Immature natural killer cell (primary cell): ENCODE results near the gene SLC2A1. TPM values are rescaled to one million over a fixed set of nuclear protein-coding genes. Genes with fewer than 3 reads are reported as not detected.

Experiments
- DNase-seq, 3 donors: peaks; one replicate each; pipeline ENCODE4 v3.0.0; 2022; ENCODE audit warnings: mixed read lengths in 1 of 3
- H3K27ac Mint-ChIP-seq, 6 donors: one replicate each; pipeline ENCODE4 v1.8.0; 2020; ENCODE audit warnings: mixed read lengths in 6 of 6, mild to moderate bottlenecking in 5 of 6, inconsistent platforms in 4 of 6, moderate library complexity in 3 of 6
- H3K27me3 Mint-ChIP-seq, 3 donors: one replicate each; pipeline ENCODE4 v1.8.0; 2020 to 2021; ENCODE audit warnings: low read depth in 3 of 3, mild to moderate bottlenecking in 3 of 3, mixed read lengths in 3 of 3, moderate library complexity in 3 of 3, inconsistent platforms in 1 of 3
- H3K36me3 Mint-ChIP-seq, 3 donors: one replicate each; pipeline ENCODE4 v1.8.0; 2020; ENCODE audit warnings: mixed read lengths in 3 of 3, inconsistent platforms in 2 of 3, mild to moderate bottlenecking in 2 of 3
- H3K4me1 Mint-ChIP-seq, 2 donors: one replicate each; pipeline ENCODE4 v1.8.0; 2020; ENCODE audit warnings: inconsistent platforms in 2 of 2, mild to moderate bottlenecking in 2 of 2, mixed read lengths in 2 of 2, moderate library complexity in 1 of 2
- H3K4me3 Mint-ChIP-seq, 5 donors: one replicate each; pipeline ENCODE4 v1.8.0; 2020; ENCODE audit warnings: mild to moderate bottlenecking in 5 of 5, mixed read lengths in 5 of 5, inconsistent platforms in 3 of 5, moderate library complexity in 3 of 5
- H3K9me3 Mint-ChIP-seq, 6 donors: one replicate each; pipeline ENCODE4 v1.8.0; 2020; ENCODE audit warnings: mild to moderate bottlenecking in 6 of 6, mixed read lengths in 6 of 6, inconsistent platforms in 4 of 6, moderate library complexity in 3 of 6
- polyA plus RNA-seq, 3 donors: library from polyadenylated mRNA; unstranded; fragments of 300-500 nt; fragmentation: Illumina TruSeq; gene quantifications; one replicate each; pipeline ENCODE4 v1.2.3, GENCODE V29; 2021

The SLC2A1 gene
- polyA plus RNA-seq, 3 donors from 2014 or later, result 39.1 to 55.0 (median 42.4) TPM

- Mint-ChIP-seq H3K9me3 (peaks cover 0 to 2% (median 0%) of the 10 kb centered on the region in 6 donors), H3K27ac (peak overlapping the region; percentile 94 to 99 (median 98)), H3K4me1 (peaks cover 97 to 100% of the 10 kb centered on the region in 2 donors), H3K36me3 (peaks cover 21 to 45% (median 27%) of the 10 kb centered on the region in 3 donors), H3K4me3 (peak overlapping the region; percentile 66 to 87 (median 80)), H3K27me3 (peaks cover 2 to 23% (median 18%) of the 10 kb centered on the region in 3 donors)
- no peak for DNase-seq
Measured at GRCh38 chr1:42938645-42939615, 19.7 kb downstream of the SLC2A1 start.

- peak overlapping the region; percentile 94 to 99 (median 98) for H3K27ac Mint-ChIP-seq
- H3K9me3 Mint-ChIP-seq, result peaks cover 0 to 2% (median 0%) of the 10 kb centered on the region in 6 donors
- H3K4me1 Mint-ChIP-seq, result peaks cover 97 to 100% of the 10 kb centered on the region in 2 donors
- peaks cover 2 to 26% (median 18%) of the 10 kb centered on the region in 3 donors for H3K27me3 Mint-ChIP-seq
- peak in 1 of 3 donors; percentile 43 for DNase-seq
- H3K36me3 Mint-ChIP-seq, result peaks cover 20 to 42% (median 25%) of the 10 kb centered on the region in 3 donors
- peak overlapping the region; percentile 80 to 87 (median 83) for H3K4me3 Mint-ChIP-seq
Measured at GRCh38 chr1:42937836-42938644, 20.6 kb downstream of the SLC2A1 start.

- Mint-ChIP-seq H3K27ac (peak overlapping the region; percentile 94 to 99 (median 98)), H3K4me3 (peak overlapping the region; percentile 80 to 87 (median 83)), H3K4me1 (peaks cover 97 to 100% of the 10 kb centered on the region in 2 donors), H3K9me3 (peaks cover 0 to 2% (median 0%) of the 10 kb centered on the region in 6 donors), H3K36me3 (peaks cover 11 to 34% (median 17%) of the 10 kb centered on the region in 3 donors), H3K27me3 (peaks cover 5 to 29% (median 25%) of the 10 kb centered on the region in 3 donors)
- peak; percentile 72 to 74 (median 73) for DNase-seq
Measured at GRCh38 chr1:42937141-42937696, 21.4 kb downstream of the SLC2A1 start.

GRCh38 chr1:42936309-42937078 lies 22.2 kb downstream of the SLC2A1 start:
- Mint-ChIP-seq H3K27ac (peak overlapping the region; percentile 94 to 99 (median 98)), H3K36me3 (peaks cover 10 to 27% (median 14%) of the 10 kb centered on the region in 3 donors), H3K4me1 (peaks cover 97 to 100% of the 10 kb centered on the region in 2 donors), H3K9me3 (peaks cover 0 to 2% (median 0%) of the 10 kb centered on the region in 6 donors), H3K4me3 (peak overlapping the region; percentile 80 to 87 (median 83)), H3K27me3 (peaks cover 12 to 36% (median 28%) of the 10 kb centered on the region in 3 donors)
- DNase-seq, result peak; percentile 57 to 63 (median 61)

- peaks cover 5 to 23% (median 8%) of the 10 kb centered on the region in 3 donors for H3K36me3 Mint-ChIP-seq
- peaks cover 0 to 2% (median 0%) of the 10 kb centered on the region in 6 donors for H3K9me3 Mint-ChIP-seq
- DNase-seq, result no peak
- peak overlapping the region; percentile 94 to 99 (median 98) for H3K27ac Mint-ChIP-seq
- H3K4me3 Mint-ChIP-seq, result peak overlapping the region; percentile 14 to 87 (median 83)
- H3K27me3 Mint-ChIP-seq, result peaks cover 17 to 40% (median 30%) of the 10 kb centered on the region in 3 donors
- peaks cover 97 to 100% of the 10 kb centered on the region in 2 donors for H3K4me1 Mint-ChIP-seq
Measured at GRCh38 chr1:42935971-42936308, 22.7 kb downstream of the SLC2A1 start.

GRCh38 chr1:42935313-42935895 lies 23.3 kb downstream of the SLC2A1 start:
- H3K4me1 Mint-ChIP-seq, result peaks cover 98 to 100% of the 10 kb centered on the region in 2 donors
- peak; percentile 50 to 57 (median 54) for DNase-seq
- peak overlapping the region; percentile 80 to 95 (median 87) for H3K4me3 Mint-ChIP-seq
- peak overlapping the region; percentile 94 to 99 (median 98) for H3K27ac Mint-ChIP-seq
- H3K27me3 Mint-ChIP-seq, result peaks cover 18 to 43% (median 36%) of the 10 kb centered on the region in 3 donors
- peaks cover 0 to 2% (median 0%) of the 10 kb centered on the region in 6 donors for H3K9me3 Mint-ChIP-seq
- peaks cover 0 to 21% (median 4%) of the 10 kb centered on the region in 3 donors for H3K36me3 Mint-ChIP-seq

GRCh38 chr1:42934541-42935312 lies 23.9 kb downstream of the SLC2A1 start:
- Mint-ChIP-seq H3K9me3 (peaks cover 0 to 2% (median 0%) of the 10 kb centered on the region in 6 donors), H3K4me3 (peak overlapping the region; percentile 80 to 95 (median 87)), H3K36me3 (peaks cover 0 to 19% (median 4%) of the 10 kb centered on the region in 3 donors), H3K27me3 (peaks cover 18 to 45% (median 37%) of the 10 kb centered on the region in 3 donors), H3K27ac (peak overlapping the region; percentile 94 to 99 (median 98)), H3K4me1 (peaks cover 99 to 100% of the 10 kb centered on the region in 2 donors)
- DNase-seq, result no peak

GRCh38 chr1:42933610-42934491 lies 24.8 kb downstream of the SLC2A1 start:
- H3K4me3 Mint-ChIP-seq, result peak overlapping the region; percentile 80 to 95 (median 87)
- H3K27ac Mint-ChIP-seq, result peak overlapping the region; percentile 94 to 99 (median 98)
- H3K36me3 Mint-ChIP-seq, result peaks cover 6 to 26% (median 9%) of the 10 kb centered on the region in 3 donors
- peaks cover 18 to 45% (median 39%) of the 10 kb centered on the region in 3 donors for H3K27me3 Mint-ChIP-seq
- DNase-seq, result no peak
- peaks cover 99 to 100% of the 10 kb centered on the region in 2 donors for H3K4me1 Mint-ChIP-seq
- H3K9me3 Mint-ChIP-seq, result peaks cover 0 to 2% (median 0%) of the 10 kb centered on the region in 6 donors

- H3K36me3 Mint-ChIP-seq, result peaks cover 13 to 31% (median 15%) of the 10 kb centered on the region in 3 donors
- peaks cover 99% of the 10 kb centered on the region in 2 donors for H3K4me1 Mint-ChIP-seq
- no peak for DNase-seq
- H3K27me3 Mint-ChIP-seq, result peaks cover 20 to 49% (median 41%) of the 10 kb centered on the region in 3 donors
- peak overlapping the region; percentile 80 to 95 (median 87) for H3K4me3 Mint-ChIP-seq
- peaks cover 0 to 2% (median 0%) of the 10 kb centered on the region in 6 donors for H3K9me3 Mint-ChIP-seq
- H3K27ac Mint-ChIP-seq, result peak overlapping the region; percentile 94 to 99 (median 98)
Measured at GRCh38 chr1:42933060-42933586, 25.5 kb downstream of the SLC2A1 start.

GRCh38 chr1:42932442-42932941 lies 26.2 kb downstream of the SLC2A1 start:
- Mint-ChIP-seq H3K9me3 (peaks cover 0 to 2% (median 0%) of the 10 kb centered on the region in 6 donors), H3K27me3 (peaks cover 20 to 45% (median 41%) of the 10 kb centered on the region in 3 donors), H3K4me1 (peaks cover 97% of the 10 kb centered on the region in 2 donors), H3K27ac (peak overlapping the region; percentile 94 to 99 (median 98)), H3K4me3 (peak overlapping the region; percentile 80 to 95 (median 87)), H3K36me3 (peaks cover 17 to 37% (median 17%) of the 10 kb centered on the region in 3 donors)
- no peak for DNase-seq
